SIG-M5 treated with dmso at 0.1 percent for 504 hours (cell line): ENCODE results near the gene HECTD3.
"Not testable (repeated sequence)": the region's sequence is repeated elsewhere in the genome, so short reads cannot be mapped to it uniquely, and the experiment has no call there.

Experiments
- DNase-seq: peaks from one replicate; lab custom pipeline; 2025; ENCODE audit not compliant: unreplicated experiment; lab: John Stamatoyannopoulos, UW

HECTD3 gene

DNA sequence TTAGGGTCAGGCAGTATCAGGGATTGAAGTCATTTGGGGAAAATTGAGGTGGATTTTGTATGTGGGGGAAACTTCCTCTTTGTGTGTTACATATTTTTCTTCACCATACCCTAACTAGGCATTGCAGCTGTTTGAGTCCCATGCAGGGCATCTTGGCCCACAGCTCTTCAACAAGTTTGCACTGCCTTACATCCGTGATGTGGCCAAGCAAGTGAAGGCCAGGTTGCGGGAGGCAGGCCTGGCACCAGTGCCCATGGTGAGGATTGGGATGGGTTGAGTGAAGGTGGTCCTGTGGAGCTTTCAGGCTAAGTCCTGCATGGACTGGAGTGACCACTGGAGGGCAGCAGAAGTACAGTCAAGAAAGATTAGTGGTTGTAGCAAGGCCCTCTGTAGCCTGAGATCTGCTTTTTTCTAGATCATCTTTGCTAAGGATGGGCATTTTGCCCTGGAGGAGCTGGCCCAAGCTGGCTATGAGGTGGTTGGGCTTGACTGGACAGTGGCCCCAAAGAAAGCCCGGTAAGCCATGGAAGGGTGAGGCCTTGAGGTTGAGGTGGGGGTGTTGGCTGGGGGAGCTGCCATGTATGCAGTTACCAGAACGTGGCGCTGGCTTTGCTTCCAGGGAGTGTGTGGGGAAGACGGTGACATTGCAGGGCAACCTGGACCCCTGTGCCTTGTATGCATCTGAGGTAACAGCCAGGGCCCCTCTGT lies 3.4 kb upstream of the HECTD3 start:
- peak; percentile 77 for DNase-seq

DNA sequence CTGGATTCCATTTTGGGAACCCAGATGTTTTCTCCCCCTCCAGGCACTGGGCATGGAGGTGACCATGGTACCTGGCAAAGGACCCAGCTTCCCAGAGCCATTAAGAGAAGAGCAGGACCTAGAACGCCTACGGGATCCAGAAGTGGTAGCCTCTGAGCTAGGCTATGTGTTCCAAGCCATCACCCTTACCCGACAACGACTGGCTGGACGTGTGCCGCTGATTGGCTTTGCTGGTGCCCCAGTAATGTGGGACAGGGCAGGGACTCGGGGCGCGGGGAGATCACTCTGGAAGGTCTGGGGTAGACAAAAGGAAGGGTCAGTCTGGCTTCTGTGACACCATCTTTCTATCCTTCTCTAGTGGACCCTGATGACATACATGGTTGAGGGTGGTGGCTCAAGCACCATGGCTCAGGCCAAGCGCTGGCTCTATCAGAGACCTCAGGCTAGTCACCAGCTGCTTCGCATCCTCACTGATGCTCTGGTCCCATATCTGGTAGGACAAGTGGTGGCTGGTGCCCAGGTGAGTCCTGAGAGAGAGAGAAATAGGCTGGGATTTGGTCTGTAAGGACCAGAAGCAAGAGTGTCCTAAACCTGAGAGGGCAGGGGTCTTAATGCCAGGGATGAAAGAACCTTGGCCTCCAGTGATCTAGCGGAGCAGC lies 2.6 kb upstream of the HECTD3 start:
- no peak for DNase-seq

DNA sequence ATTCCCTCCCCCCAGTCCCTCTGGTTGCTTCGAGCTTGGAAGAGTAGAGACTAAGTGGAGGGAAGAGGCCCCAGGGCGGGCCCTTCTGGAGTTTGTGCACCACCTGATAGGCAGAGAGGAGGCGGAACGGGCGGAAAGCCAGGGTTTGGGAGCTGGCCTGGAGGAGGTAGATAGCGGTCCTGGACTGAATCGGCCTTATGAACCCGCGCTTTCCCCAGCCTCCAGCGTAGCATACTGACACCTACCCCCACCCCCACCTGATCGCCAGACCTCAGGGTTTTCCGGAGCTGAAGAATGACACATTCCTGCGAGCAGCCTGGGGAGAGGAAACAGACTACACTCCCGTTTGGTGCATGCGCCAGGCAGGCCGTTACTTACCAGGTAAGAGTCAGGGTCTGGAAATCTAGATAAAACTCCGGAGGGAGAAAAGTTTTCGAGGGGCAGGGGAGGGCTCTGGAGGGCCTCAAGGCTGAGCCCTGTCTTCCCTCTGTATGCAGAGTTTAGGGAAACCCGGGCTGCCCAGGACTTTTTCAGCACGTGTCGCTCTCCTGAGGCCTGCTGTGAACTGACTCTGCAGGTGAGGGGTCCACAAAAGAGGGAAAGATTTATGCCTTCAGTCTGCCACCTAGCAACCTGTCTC lies 1.6 kb upstream of the HECTD3 start:
- peak; percentile 39 for DNase-seq

DNA sequence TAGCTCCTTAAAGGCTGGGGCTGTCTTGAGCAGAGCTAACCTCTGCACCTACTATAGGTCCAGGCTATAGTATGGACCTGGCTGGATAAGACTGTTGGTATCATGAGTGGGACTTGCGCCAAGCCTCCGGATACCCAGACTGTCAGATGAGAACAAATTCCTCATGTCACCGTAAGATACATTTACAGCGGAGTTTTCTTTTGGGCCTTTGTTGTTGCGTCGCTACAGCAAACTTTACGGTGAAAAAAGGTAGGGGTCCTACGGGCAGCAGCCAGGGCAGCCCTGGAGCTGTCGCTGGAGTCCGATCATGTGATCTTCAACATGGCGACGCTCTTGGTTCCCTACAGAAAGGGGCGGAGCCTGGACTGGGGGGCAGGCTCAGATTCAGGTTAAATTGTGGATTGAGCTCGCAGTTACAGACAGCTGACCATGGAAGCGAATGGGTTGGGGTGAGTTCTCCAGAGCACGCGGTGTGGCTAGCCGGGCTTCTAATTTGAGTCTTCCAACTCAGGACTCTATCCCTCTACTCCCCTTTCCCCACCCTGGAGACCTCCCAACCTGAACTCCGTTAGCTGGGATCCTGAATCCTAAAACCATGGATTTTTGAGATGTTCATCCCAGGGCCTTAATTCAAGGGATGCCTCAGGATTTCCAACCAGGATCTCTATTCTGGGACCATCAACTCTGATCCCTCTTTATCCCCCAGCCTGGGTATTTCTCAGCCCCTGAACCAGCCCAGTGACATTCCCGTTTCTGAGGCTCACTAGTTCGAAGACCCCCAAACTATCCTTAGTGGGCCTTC lies 914 bp upstream of the HECTD3 start, which contains the start of gene UROD:
Gene UROD (plus strand): TSS at position 418 of the 802 bp plus-strand sequence. CDS start 12 bp downstream, at position 430.
- DNase-seq = peak; percentile 96

DNA sequence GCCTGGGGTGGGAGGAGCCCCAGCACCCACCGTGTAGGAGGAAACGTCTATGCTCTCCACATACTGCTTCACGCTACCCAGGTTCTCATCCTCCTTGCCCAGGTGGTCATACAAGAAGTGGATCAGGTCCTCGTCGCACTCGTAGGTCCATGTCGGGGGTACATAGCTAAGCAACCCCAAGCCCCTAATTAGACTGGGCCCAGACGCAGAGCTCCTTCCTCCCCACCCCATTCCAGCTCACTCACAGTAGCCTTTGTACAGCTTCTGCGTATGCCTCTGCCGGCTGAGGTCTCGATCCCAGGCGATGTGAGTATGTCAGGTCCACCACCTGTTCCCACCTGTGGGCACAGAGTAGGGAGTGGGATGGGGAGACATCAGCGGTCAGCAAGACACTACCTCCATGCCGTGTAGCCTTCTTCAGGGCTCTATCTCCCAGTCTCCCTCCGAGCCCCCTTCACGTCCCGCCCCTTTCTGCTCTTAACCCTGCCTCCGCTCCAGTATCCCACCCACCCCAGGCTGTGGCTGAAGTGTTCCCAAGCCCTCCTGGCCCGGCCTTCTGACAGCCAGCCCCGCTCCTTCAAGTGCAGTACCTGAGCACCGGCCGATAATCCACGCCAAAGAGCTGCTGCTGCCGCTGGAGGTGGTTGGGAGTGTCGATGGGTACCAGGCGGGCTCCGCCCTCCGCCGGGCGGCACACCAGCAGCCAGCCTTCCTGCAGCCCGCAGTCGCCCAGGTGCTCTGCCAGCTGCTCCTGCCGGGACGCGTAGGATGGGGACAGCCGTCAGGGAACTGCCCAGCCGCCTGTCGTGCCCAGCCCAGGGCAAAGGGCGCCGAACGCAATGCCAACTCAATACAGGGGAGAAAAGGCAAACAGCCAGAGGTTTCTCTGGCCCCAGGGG lies 919 bp downstream of the HECTD3 start:
- DNase-seq = no peak

DNA sequence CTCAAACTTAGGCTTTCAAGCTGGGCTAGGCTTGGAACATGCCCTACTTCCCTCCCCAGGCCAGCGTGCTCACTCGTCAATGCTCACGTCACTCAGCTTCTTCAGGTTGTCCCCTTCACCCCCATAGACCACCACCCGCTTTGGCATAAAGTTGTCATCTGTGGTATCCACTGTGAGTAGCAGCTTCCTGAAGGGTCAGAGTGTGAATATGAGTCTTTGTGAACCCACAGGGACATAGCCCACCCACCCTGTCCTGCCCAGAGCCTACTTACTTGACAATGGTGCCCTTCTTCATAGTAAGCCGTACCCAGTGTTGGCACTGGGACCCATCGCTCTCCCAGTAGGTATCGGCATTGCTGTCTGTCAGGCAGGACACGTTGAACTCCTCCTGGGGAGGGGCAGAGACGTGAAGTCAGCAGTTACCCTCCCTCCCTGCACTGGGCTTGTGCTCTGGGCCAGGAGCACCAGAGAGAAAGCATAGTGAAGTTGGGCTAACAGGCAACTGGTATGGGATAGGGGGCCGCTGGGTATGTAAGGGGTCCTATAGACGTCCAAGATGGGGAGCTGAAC lies 1.7 kb downstream of the HECTD3 start:
- DNase-seq = no peak

DNA sequence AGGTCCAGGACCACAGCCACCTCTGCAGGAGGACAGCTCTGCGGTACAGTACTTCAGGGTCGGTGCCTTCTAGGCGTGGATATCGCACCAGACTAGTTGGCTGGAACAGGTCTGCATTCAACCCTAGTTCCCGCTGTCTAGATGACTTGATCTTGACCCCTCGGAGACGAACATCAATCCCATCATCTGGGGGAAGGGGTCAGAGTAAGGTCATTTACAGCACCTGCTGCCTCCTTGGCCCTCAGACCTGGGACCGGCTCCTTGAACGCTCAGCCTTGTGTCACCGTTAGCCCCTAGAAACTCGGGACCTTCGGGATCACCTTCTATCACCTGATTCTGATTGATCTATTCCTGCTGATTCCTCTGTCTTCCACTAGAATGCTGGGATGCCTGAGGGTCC lies 2.6 kb downstream of the HECTD3 start:
- no peak for DNase-seq

DNA sequence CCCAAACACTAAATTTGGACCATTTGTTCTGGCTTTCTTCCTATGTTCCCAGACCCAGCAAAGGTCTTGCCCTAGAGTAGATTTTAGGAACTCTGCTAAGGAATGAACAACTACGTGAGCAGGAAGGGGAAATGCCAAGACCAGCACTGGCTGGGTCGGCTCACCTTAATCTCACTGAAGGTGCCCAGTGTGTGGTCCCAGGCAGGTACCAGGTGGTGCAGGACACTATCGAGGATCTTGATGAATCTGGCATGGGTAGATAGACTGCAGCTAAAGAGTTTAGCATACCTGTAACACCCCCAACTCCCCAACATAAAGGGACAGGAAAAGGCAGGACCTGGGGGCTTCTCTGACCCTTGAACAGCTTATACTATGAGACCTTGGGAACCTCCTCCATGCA lies 3.0 kb downstream of the HECTD3 start:
- DNase-seq = no peak

DNA sequence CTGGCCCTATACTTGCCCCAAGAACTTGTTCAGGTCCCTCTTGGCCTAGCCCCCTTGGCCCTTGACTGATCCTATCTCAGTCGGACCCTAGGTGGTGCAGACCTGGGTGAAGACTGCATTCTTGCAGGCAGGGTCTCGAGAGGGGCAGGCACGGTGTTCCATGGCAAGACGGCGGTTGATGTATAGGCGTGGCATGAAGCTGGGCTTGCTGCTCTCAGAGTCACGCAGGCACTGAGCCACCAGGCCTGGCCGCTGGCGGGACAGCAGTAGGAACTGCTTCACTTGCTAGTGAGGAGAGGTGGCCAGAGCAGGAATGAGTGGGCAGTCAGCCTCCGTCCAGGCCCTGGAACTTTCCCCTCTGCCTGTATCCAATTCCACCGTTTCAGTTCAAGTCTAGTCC lies 3.8 kb downstream of the HECTD3 start:
- no peak for DNase-seq

DNA sequence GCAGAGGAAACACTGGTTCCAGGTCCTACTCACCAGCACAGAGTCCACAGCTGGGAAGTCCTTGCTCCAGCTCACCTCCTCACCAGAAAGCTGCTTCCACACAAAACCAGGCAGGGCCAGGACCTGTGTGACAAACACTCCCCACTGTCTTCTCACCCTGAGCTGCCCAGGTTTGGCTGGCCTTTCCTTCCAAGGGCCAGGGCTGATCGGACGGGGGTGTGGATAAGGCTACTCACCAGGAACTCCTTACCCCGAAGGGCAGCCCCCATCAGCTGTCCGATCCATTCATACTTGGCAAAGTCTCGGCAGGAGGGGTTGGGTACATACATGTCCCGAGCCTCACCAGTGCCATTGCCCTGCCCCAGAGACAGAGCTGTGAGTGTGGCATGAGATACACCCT lies 5.4 kb downstream of the HECTD3 start:
- DNase-seq = no peak

DNA sequence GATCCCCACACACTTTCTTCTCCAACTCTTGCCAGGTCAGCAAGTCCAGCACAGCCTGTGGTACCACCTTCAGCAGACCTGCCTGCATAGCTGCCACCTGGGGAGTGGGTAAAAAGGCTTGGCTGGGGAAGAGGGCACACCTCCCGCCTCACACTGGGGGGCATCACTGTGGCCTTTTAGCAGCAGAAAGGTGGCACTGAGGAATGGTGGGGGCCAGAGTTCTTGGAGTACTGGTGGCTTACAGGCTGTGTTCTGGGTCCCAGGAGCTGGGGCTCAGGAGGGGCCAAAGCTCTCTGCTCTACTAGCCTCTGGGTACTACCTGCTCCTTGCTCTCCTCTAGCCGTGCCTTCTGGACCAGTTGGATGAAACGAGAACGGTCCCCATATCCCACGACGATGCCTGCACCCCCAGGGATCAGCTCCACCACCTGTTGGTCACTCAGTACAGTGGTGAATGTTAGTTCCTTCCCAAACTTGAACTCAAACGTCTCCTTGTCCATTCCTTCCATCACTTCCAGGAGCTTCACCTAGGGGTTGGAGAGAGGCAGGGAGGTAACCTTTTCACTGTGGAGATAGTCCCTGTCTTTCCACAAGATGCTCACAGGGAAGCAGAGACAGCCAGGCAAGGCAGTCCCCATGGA lies 6.7 kb downstream of the HECTD3 start:
- no peak for DNase-seq

DNA sequence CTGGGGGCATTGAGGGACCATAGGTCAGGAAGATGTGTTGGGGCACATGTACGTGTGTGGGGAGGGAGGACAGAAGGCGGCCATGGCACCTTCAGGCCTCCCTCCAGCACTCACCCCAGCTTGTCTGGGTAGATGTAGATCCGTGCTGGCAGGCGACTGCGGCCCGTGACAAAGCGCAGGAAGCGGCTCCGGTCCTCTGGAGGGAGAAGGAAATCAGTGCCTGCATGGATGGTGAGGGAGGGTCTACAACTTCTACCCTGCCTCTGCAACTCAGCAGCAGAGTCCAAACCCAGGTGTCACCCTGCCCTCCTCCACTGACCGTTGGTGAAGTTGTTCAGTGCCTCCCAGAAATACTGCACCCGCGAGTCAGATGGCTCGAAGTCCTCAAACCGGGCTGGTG lies 7.4 kb downstream of the HECTD3 start:
- no peak for DNase-seq

DNA sequence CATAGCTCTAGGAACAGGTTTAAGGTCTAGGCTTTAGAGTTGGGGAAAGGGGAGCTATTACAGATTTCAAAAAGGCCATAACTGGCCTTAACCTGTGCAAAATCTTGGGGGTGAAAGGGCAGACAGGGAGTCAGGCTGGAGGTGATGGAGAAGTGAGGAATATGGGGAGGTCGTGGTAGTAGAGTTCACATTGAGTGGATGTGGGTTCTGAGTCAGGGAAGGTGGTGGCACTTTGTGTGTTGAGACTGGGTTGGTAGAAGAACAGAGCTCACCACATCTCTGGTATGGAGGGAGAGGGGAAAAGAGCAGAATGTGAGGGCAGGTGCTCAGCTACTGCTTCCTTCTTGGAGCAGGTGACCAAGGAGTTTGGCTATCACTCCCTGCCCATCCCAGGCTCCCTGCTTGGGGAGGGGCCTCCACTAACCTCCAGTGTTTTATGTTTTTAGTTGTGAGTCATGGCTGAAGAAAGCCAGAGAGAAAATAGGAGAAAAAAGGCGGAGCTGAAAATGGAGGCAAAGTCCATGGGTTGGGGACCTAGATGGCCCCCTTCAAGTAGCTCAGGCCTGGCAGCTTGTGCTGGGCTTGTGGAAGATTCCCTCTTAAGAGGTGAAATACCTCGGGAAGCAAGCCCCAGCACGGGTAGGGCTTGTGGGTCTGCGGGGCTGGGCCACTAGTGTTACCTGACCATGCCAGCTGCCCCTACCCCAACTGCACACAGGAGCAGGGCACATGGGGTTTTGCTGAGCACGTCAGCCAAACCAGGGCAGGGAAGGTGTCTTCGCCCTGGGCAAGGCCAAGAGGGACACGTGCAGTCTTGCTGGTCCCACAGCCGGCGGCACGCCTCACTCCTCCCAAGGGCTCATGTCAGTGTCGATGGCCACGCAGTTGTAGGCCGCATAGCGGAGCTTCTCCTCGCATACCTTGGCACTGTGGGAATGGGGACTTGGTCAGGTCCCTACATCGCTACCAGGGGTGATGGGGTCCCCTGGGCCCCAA lies 8.2 kb downstream of the HECTD3 start:
- DNase-seq = no peak

DNA sequence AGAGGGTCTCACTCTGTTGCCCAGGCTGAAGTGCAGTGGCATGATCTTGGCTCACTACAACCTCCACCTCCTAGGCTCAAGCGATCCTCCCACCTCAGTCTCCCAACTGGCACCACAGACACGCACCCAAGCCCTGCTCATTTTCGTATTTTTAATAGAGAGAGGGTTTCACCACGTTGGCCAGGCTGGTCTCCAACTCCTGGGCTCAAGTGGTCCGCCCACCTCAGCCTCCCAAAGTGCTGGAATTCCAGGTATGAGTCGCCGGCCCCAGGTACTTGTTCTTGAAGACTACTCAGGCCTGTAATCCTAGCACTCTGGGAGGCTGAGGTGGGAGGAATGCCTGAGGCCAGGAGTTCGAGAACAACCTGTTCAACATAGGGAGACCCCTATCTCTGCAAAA lies 9.5 kb downstream of the HECTD3 start:
- not testable (repeated sequence) for DNase-seq

DNA sequence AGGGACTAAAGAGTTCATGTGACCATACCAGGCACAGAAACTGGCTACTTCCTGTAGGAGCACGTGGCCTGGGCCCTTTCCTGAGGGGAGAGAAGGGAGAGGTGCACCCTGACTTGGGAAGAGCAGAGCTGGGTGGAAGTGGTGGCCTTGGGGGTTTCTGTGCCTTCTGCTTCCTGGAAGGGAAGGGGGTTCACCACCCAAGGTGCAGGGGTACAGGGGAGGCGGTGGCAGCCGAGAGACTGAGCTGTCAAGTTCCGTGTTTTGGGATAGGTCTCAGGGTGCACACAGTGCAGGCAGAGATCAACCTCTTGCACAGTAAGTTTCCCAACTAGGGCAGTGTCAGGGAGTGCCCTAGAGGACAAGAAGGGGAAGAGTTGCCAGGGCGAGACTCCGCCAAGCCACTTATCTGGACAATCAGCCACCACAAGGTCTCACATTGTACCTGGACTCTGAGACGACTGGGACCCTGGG lies 10.1 kb downstream of the HECTD3 start:
- no peak for DNase-seq

DNA sequence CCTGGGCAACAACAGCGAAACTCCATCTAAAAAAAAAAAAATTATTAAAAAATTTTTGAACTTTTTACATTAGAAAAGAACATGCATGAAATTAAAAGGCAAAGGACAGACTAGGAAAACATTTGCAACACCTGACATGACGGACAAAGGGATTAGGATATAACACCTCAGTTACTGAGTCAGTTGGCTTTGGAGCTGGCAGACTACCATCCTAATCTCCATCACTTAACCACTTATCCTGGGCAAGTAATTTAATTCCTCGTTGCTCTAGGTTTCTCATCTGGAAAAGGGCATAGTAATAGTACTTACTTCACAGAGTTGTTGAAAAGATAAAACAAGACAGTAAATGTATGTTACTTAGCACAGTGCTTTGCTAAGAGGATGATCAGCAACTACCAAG lies 11.9 kb downstream of the HECTD3 start:
- no peak for DNase-seq

DNA sequence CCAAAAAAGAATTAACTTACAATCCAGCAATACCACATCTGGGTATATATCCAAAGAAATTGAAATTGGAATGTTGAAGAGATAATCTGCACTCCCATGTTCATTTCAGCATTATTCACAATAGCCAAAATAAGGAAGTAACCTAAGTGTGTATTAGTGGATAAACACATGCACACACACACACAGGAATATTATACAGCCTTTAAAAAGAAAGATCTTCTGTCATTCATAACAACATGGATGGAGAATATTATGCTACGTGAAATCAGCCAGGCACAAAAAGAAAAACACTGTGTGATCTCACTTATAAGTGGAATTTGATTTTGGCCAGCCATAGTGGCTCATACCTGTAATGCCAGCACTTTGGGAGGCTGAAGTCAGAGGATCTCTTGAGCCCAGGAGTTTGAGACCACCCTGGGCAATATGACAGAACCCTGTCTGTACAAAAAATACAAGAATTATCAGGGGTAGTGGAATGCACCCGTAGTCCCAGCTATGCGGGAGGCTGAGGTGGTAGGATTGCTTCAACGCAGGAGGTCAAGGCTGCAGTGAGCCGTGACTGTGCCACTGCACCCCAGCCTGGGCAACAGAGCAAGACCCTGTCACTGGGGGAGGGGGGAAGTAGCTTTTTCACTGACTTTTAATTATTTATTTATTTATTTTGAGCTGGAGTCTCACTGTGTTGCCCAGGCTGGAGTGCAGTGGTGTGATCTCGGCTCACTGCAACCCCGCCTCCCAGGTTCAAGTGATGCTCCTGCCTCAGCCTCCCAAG lies 15.5 kb downstream of the HECTD3 start:
- no peak for DNase-seq
